GM19351 (cell line): ENCODE results near the gene RFTN1.
A peak's percentile ranks its signal among the peaks of the same experiment; 100 is the strongest.

Experiments used
- ATAC-seq: cut with Tn5 transposase; IDR thresholded peaks from one replicate; pipeline ENCODE4 v1.9.1; 2021; ENCODE audit warnings: mild to moderate bottlenecking, moderate library complexity; ENCODE audit not compliant: unreplicated experiment

RFTN1 gene

DNA sequence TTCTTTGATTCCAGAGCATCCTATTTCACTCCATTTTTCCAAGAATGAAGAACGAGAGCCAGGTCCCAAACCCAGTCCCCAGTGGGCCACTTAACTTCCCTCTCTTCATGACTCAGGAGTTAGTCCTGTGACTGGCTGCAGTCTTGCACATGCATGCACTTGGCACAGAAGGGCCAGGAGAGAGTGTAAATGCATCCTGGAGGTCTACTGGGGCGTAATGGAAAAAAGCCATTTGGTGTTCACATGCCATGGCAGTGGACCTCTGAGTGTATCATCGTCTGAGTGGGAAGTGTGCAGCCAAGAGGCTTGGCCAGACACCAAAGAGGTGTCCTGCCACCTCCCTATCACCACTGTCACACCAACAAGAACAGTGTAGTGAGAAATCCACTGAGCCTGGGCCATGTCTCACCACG lies 15.1 kb upstream of the RFTN1 start:
- no peak for ATAC-seq

- ATAC-seq: no peak
These were observed 14.6 kb upstream of the RFTN1 start for GRCh38 chr3:16528106-16528505.

GRCh38 chr3:16524196-16524595 lies 10.7 kb upstream of the RFTN1 start:
- ATAC-seq: no peak

GRCh38 chr3:16523778-16524177 lies 10.3 kb upstream of the RFTN1 start:
- no peak for ATAC-seq

GRCh38 chr3:16522834-16523233 lies 9.3 kb upstream of the RFTN1 start:
- no peak for ATAC-seq

- ATAC-seq: peak; percentile 61
These were observed 7.7 kb upstream of the RFTN1 start for GRCh38 chr3:16520970-16521881.

GRCh38 chr3:16520241-16520969 lies 6.9 kb upstream of the RFTN1 start:
- peak; percentile 9 for ATAC-seq

DNA sequence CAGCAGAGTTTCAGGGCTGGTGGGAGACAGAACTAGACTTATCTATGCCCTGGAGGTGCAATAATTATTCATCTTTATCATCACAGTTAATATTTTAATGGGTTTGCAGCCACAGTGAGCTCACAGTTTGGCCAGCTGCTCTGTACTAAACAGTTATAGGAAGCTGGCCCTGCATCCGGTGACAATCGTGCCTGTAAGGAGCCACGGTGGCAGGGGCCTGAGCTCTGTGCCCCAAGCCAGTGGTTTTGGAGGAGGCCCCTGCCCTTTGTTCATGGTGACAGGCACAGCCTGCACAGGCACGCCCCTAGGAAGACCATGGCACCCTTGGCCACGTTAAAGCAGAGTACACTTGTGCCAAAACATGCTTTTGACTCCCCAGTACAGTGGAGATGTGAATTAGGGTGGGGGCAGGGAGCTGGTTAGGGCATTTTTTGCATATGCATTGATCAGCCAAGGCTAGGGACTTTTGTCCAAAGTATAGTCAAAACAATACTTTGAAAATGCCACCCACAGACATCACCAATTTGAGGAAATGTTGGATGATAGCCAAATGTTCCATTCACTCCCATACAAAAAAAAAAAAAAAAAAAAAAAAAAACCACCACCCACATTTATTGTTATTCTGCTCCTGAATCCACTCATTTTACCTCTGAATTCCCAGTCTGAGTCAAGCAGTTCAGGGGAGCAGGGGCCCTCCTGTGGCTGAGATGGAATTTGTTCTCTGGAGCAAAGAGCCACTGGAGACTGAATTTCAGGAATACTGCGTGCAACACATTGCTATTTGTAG lies 3.4 kb upstream of the RFTN1 start:
- no peak for ATAC-seq

- ATAC-seq: no peak
These were observed 2.5 kb upstream of the RFTN1 start for GRCh38 chr3:16515885-16516420.

DNA sequence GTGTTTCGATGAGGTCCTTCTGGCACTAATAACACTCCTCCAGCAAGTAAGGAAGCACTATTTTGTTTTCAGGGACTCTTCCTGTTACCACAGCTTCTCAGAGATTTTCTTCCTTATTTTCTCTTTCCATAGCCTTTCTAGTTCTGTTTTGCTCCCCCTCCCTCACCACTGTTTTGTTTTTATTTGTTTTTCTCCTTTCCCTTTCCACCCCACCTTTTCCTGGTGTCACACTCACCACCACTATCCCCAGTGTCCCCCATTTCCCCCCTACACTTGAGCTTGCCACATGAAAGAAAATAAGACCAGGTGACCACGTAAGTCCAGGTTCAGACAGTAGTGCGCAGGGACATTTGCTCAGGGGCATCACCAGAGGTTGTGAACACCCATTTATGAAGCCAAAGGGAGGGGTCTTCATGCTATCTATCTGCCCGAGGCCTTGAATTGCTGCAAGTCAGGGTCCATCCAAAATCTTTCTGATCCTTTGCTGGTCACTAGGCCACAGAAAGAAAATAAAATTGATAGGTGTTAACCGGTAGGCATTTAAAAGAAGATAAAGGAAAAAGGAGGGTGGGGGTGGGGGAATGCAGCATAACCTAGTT lies 1.4 kb upstream of the RFTN1 start:
- ATAC-seq: no peak

GRCh38 chr3:16514021-16514700 lies 662 bp upstream of the RFTN1 start:
- no peak for ATAC-seq

DNA sequence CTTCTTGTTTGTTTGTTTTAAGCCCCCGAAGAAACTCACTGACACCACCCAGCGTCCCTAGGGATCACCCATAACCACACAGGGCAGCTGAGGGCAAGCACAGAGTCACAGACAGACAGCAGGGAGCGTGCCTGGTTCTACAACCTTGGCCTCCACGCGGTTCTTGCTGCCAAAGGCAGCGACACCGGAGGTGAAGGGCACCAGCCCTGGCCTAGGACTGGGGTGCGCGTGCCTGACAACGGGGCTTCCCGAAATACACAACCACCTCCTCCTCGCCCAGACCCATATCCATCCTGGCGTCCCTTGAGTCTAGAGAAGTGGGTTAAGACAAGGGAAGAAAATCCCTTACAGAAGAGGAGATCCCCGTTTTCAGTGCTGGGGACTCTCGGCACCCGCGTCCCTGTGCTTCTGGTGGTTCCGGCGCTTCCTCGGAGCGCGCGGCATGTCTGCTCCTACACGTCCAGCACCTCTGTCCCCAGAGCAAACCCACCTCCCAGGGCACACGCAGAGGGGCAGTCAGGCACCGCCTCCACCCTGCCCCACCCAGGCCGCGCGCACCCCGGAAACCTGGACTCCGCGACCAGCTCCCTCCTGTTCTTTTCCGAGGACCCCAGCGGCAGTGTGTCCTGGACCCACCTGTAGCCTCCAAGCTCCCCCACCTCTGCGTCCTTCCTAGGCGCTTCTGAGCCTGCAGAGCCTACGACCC lies 911 bp downstream of the RFTN1 start:
- ATAC-seq: no peak

DNA sequence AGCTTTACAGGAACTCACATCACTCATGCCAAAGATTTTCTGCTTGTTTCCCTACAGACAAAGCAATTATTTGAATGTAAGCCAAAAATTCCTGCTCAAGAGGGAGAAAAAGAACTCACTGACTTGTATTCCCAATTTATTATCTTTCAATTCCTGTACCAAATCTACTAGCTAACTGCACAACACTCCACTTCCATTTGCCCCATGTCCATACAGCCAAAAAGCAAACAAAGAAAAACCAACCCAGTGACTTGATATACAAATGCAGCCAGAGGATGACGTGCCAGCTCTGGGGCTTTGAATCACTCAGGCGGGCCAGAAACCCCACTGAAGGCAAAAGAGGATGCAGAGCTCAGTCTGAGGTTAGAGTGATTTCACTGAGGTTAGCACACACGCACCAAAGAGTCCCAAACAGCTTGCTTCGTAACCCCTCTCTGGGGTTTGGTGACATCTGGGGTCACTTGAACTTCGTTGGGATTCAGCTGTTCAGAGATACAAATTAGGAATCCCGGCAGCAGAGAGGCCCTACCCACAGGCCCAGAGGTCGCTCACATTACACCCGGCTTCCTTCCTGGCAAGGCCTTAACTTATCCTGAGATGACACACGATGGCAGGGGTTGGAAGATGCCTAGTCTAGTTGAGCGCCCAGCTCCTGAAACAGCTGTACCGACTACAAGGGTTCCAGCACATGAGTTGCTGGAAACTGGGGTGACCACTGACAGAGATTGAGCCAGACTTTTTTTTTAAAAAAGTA lies 1.6 kb downstream of the RFTN1 start:
- peak; percentile 58 for ATAC-seq

DNA sequence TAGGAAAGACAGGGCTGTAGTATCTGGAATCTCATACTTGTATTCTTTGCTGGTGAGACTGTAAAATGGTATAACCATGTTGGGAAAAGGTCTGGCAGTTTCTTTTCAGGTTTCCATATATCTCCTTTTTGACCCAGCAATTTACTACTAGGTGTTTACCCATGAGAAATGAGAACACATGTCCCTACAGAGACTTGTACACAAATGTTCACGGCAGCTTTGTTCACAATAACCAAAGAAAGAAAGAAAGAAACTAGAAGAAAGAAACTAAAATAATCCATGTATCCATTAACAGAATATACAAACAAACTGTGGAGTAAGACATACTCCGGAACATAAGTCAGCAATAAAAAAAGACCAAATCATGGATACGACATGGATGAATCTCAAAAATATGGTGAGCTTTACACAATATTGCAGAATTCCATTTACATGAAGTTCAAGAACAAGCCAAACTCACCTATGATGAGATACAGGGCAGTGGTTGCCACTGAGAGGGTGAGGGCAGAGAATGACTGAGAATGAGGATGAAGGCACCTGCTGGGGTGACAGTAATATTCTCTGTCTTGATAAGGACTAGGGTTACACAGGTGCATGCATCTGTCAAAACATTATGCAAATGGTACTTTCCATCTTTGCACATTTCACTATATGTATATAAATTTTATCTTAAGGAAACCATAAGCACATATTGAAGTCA lies 2.7 kb downstream of the RFTN1 start:
- no peak for ATAC-seq

DNA sequence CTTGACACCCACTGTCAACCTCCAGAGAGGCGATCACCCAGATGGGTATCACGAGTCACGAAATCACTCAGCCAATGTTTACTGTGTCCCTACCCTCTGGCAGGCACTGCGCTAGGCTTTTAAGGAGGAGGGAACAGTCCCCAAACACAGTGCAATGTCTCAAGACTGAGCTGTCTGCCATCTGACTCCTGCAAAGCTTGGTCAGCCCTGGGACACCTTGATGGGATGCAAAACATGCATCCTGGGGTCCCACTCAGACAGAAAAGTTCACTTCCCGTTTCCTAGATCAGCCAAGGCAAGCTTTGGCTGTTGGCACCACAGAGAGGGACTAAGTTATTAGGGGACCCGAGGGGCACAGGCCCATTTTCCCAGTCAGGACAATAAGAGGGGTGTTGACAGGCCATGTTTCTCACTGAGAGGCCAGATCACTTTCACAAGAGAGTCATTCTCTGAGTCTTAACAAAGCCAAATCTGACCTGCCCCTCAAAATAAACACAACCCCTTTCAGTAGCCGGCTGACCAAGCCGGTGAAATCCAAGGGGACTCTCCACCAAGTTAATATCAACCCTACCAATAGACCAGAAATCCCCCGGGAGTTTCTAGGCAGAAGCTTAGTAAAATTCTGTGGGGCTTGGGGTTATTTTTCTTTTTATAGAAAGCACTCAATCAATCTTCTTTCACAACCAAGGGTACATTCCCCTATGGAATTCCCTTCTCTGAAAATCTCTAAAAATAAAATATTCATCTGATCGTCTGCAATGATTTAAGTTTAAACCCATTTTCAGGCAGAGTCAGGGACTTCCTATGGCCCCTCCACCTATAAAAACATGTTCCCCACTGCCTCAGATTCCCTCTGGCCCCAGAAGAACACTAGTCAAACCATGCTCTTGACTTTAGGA lies 3.5 kb downstream of the RFTN1 start:
- peak; percentile 18 for ATAC-seq

DNA sequence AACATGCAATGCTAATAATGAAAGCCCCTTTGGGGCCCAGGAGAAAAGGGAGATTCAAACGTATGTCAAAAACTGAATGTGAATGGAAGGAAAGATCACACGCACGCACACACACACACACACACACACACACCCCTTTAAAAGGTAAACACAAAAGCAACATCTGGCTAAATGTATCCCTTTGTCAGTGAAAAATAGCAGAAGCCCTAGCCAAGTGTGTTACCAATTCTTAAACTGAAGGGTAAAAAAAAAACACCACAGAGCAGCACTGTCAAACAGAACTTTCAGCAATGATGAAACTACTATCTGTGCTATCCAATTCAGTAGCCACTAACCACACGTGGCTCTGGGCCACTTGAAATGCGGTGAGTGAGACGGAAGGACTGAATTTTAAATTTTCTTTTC lies 4.9 kb downstream of the RFTN1 start:
- ATAC-seq: peak; percentile 16

DNA sequence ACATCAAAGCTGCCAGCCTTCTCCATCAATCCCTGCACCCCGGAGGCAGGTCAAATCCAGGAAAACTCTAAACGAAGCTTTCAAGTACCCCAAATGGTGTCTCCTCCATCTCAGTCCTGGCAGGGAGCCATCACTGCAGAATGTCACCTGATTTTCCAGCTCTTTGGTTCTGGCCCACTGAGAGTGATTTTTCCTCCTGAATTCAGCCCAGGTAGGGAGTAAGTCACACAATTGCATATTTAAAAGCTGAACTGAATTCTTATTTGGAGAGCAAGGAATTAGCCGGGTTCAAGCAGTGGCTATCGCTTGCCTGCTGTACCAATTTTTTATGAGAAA lies 5.3 kb downstream of the RFTN1 start:
- no peak for ATAC-seq
